GM18526 (cell line): ENCODE data around the gene PUSL1.

Experiments
- POLR2A ChIP-seq: IDR thresholded peaks from 3 replicates; pipeline ENCODE4 v1.6.1; 2011; ENCODE audit not compliant: insufficient read length; ENCODE audit errors: extremely low read depth

Gene PUSL1

GRCh38 chr1:1287288-1288110 lies 20.9 kb upstream of the PUSL1 start:
- TF ChIP-seq POLR2A = no peak

DNA sequence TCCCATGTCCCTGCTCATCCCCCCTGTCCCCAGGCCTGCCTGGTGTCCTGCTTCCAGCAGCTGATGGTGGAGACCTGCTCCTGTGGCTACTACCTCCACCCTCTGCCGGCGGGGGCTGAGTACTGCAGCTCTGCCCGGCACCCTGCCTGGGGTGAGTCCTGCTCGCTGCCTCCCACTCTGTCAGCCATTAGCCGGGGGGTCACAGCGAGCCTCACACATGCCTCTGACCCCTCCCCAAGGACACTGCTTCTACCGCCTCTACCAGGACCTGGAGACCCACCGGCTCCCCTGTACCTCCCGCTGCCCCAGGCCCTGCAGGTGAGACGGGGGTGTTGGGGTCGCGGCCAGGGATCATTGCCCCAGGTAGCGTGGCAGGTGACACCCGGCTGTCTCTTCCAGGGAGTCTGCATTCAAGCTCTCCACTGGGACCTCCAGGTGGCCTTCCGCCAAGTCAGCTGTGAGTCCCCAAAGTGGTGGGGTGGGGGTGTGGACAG lies 18.1 kb upstream of the PUSL1 start:
- TF ChIP-seq POLR2A = no peak

DNA sequence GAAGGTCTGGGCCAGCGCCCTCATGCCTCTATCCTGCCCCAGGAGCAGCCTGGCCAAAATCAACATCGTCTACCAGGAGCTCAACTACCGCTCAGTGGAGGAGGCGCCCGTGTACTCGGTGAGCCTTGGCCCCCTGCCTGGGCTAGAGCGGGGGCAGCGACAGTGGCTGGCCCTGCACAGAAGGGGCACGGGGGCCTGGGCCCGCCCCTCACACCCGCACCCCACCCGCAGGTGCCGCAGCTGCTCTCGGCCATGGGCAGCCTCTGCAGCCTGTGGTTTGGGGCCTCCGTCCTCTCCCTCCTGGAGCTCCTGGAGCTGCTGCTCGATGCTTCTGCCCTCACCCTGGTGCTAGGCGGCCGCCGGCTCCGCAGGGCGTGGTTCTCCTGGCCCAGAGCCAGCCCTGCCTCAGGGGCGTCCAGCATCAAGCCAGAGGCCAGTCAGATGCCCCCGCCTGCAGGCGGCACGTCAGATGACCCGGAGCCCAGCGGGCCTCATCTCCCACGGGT lies 17.3 kb upstream of the PUSL1 start:
- no peak for TF ChIP-seq POLR2A

GRCh38 chr1:1291548-1292441 lies 16.6 kb upstream of the PUSL1 start:
- no peak for TF ChIP-seq POLR2A

- no peak for TF ChIP-seq POLR2A
These were observed 16.0 kb upstream of the PUSL1 start for GRCh38 chr1:1292442-1292779.

GRCh38 chr1:1292851-1293250 lies 15.5 kb upstream of the PUSL1 start:
- no peak for TF ChIP-seq POLR2A

DNA sequence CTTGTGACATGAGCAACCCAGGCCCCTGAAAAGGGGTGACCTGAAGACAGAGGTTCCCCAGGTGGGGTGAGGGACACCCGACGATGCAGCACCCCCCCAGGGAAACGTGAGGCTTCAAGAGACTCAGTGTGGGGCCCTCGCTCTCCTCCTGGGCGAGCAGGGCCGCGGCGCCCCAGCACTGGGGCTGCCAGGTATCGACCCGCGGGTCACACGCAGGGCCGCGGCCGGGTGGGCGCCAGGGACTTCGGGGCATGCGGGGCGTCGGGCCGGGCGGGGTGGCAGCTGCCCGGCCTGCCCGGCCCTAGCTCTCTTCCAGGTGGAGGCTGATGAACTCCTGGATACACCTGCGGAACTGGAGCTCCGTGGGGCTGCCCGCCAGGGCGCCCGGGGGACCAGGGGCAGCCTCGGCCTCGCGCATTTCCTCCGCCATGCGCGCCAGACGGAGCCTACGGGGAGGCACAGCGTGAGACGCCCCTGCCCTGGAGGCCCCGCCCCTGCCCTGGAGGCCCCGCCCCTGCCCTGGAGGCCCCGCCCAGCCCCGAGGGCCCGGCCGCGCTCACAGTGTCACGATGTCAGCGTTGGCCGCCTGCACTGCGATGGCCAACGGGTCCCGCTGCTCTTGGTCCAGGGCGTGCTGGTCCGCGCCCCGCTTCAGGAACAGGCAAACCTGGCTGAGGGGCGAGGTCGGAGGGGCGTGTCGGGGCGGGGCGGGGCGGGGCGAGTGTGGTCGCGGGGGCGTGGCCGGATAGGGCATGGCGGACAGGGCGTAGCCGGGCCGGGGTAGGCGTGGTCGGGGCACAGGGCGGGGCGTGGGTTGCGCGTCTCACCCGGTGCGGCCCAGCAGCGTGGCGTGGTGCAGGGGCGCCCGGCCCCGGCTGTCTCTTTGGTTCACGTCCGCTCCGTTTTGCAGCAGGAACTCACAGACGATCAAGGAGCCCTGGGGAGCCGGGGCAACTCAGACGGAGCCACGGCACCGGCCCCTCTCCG lies 14.8 kb upstream of the PUSL1 start:
- TF ChIP-seq POLR2A = no peak

- no peak for TF ChIP-seq POLR2A
These were observed 14.0 kb upstream of the PUSL1 start for GRCh38 chr1:1294250-1294890.

DNA sequence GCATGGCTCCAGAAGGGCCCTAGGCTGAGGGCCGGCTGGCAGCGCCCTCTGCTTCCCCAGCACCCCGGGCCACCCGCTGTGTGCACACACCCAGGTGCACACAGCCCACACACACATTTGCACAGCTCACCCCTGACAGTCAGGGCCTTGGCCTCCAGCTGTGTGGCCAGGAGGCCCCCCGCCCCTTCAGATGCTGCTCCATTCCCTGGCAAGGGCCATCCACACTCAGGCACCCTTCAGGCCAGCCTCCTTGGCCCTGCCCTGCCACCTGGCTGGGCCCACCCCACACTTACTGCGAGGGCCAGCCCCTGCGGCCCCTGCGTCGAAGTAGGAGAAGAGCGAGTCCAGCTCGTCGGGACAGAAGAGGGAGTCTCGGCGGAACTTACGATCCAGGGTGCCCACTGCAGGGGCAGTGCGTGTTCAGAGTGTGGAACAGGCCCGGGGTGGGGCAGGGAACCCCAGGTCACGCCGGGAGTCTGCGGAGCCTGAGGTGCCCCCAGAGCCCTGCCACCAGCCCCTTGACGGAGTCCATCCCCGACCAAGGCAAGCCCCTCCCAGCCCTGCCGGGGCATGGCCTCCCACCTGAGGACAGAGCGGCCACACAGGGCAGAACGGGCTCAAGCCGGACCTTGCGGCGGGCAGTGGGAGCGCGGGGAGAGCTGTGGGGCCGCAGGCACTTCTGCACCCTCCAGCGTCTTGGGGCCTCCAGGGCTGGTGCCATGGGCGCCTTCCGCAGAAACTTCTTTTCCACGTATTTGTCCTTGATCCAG lies 13.1 kb upstream of the PUSL1 start:
- TF ChIP-seq POLR2A = no peak

DNA sequence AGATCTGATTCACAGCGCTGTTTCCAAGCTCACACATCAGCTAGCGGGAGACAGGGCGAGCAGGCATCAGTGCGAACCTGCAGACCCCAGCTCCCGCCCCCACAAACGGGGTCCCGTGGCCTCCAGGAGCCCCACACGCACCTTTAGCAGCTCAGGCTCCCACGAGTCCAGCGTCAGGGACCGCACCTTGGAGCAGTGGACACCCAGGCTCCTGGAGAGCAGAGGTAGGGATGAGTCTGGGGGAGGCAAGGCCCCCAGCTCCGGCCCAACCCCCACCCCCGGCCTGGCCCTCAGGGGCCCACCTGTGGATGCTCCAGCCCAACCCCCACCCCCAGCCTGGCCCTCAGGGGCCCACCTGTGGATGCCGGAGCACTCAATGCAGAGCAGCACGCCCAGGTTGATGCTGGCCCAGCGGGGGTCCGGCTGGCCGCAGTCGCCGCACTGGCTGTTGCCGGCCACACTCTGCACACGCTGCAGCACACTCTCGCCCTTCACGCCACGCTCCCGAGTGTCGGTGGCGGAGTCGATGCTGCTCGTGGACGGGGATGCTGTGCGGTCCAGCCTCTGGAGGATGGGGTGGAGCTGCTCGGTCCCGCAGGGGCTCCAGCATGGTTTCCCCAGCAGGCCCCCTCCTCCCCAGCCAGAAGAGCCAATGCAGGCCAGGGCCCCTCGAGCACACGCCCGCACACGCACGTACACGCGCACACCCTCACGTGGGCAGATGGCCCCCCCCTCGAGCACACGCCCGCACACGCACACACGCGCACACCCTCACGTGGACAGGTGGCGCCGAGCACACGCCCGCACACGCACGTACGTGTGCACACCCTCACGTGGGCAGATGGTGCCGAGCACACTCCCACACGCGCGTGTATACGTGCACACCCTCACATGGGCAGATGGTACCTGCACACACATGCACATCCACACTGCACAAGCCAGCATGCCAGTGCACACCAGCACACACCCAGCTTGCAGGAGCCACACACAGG lies 12.0 kb upstream of the PUSL1 start:
- no peak for TF ChIP-seq POLR2A

- no peak for TF ChIP-seq POLR2A
These were observed 10.5 kb upstream of the PUSL1 start for GRCh38 chr1:1297802-1298424.

DNA sequence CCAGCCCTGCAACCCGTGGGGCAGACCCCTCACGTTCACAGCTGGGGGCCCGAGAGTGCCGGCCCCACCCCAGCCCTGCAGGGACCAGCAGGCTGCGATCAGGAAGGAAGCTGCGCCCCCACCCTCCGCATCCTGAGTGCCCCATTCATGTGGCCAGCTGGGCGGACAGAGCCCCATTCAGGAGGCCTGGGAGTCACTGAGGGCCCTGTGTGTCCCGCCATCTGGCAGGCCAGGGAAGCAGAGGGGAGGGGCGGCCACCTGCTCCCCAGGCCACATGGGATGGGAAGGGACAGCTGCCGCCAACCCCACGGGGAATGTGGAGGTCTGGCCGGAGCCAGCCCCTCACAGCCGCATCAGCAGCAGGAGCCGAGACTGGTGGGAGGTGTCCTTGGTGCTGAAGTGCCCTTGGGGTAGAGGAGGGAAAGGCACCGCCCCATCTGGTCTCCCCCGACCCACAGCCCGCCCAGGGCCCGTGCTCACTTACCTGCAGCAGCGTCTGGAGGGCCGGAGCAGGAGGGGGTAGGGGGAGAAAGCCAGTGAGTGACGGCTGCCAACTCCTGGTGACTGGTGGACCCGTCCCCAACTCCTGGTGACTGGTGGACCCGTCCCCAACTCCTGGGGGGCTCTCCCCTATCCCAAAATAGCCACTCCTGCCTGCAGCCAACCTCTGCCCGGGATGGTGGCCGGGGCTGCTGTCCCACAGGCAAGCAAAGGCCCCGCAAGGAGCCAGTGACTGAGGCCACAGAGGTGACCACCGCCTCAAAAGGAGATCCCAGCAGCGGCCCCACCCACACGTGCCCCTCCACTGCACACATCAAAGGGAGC lies 9.3 kb upstream of the PUSL1 start:
- no peak for TF ChIP-seq POLR2A
